ENCODE measurements around the gene WDR47. TPM values are rescaled to one million over a fixed set of nuclear protein-coding genes. Genes with fewer than 3 reads are reported as not detected.

The WDR47 gene
- total and polyA plus RNA-seq, 4 donors, result 1.2 to 4.1 (median 2.5) TPM

DNA sequence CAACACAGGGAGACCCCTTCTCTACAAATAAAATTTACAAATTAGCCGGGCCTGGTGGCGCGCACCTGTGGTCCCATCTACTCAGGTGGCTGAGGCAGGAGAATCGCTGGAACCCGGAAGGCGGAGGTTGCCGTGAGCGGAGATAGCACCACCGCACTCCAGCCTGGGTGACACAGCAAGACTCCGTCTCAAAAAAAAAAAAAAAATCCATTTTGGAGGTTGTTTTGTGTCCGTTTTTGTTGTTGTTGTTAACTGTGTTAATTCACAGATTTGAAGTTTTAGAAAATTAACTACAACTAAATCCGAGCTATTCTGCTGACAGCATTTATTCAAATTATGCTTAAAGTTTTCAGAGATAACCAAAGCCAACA lies 79.2 kb downstream of the WDR47 start:
- peak overlapping the region; percentile 78 to 85 (median 81) for H3K4me3 ChIP-seq (ENCODE audit: low read depth in 1 of 3, low read length in 3 of 3)
- peak; percentile 63 for DNase-seq (ENCODE audit: low spot score)
- 8% methylated on average over 12 of the region's 12 CpGs for WGBS
- peak overlapping the region; percentile 75 to 95 for H3K9ac ChIP-seq (ENCODE audit: low read depth in 1 of 2, low read length in 2 of 2)
- H3K27ac ChIP-seq (ENCODE audit: low read depth in 1 of 2, low read length in 2 of 2), result peak overlapping the region; percentile 92 to 100
- H3K36me3 ChIP-seq (ENCODE audit: control insufficient read depth in 4 of 4, insufficient read depth in 3 of 4, low read depth in 1 of 4, low read length in 3 of 4), result peaks cover 0 to 2% (median 0%) of the 10 kb centered on the region in 4 donors
- no peak for TF ChIP-seq TAF1 (conservative IDR thresholded peaks at IDR 0.05)
- no peak for TF ChIP-seq FOXA2 (IDR thresholded peaks at IDR 0.05)
- no peak for TF ChIP-seq NR2F2 (IDR thresholded peaks at IDR 0.05)
- TF ChIP-seq, protein P1, sequence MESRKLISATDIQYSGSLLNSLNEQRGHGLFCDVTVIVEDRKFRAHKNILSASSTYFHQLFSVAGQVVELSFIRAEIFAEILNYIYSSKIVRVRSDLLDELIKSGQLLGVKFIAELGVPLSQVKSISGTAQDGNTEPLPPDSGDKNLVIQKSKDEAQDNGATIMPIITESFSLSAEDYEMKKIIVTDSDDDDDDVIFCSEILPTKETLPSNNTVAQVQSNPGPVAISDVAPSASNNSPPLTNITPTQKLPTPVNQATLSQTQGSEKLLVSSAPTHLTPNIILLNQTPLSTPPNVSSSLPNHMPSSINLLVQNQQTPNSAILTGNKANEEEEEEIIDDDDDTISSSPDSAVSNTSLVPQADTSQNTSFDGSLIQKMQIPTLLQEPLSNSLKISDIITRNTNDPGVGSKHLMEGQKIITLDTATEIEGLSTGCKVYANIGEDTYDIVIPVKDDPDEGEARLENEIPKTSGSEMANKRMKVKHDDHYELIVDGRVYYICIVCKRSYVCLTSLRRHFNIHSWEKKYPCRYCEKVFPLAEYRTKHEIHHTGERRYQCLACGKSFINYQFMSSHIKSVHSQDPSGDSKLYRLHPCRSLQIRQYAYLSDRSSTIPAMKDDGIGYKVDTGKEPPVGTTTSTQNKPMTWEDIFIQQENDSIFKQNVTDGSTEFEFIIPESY (IDR thresholded peaks at IDR 0.05), result no peak
- TF ChIP-seq HNF4G (IDR thresholded peaks at IDR 0.05), result no peak
- TF ChIP-seq JUND (IDR thresholded peaks at IDR 0.05), result no peak
- TF ChIP-seq, protein P2, sequence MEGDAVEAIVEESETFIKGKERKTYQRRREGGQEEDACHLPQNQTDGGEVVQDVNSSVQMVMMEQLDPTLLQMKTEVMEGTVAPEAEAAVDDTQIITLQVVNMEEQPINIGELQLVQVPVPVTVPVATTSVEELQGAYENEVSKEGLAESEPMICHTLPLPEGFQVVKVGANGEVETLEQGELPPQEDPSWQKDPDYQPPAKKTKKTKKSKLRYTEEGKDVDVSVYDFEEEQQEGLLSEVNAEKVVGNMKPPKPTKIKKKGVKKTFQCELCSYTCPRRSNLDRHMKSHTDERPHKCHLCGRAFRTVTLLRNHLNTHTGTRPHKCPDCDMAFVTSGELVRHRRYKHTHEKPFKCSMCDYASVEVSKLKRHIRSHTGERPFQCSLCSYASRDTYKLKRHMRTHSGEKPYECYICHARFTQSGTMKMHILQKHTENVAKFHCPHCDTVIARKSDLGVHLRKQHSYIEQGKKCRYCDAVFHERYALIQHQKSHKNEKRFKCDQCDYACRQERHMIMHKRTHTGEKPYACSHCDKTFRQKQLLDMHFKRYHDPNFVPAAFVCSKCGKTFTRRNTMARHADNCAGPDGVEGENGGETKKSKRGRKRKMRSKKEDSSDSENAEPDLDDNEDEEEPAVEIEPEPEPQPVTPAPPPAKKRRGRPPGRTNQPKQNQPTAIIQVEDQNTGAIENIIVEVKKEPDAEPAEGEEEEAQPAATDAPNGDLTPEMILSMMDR (IDR thresholded peaks at IDR 0.05; ENCODE audit: low read depth, low read length, missing input control), result no peak
- no peak for TF ChIP-seq RXRA (IDR thresholded peaks at IDR 0.05)
- TF ChIP-seq EGR1 (IDR thresholded peaks at IDR 0.05; ENCODE audit: low read depth in 2 of 2), result no peak
- TF ChIP-seq RAD21 (IDR thresholded peaks at IDR 0.05), result no peak
- TF ChIP-seq, protein P3, sequence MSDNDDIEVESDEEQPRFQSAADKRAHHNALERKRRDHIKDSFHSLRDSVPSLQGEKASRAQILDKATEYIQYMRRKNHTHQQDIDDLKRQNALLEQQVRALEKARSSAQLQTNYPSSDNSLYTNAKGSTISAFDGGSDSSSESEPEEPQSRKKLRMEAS (IDR thresholded peaks at IDR 0.05), result no peak
- no peak for TF ChIP-seq YY1 (IDR thresholded peaks at IDR 0.05)
- no peak for TF ChIP-seq SP1 (IDR thresholded peaks at IDR 0.05)
- TF ChIP-seq GABPA (IDR thresholded peaks at IDR 0.05 in 1 of 2, conservative IDR thresholded peaks at IDR 0.05 in 1 of 2), result no peak
- no peak for TF ChIP-seq HNF4A (conservative IDR thresholded peaks at IDR 0.05)
- TF ChIP-seq, protein P4, sequence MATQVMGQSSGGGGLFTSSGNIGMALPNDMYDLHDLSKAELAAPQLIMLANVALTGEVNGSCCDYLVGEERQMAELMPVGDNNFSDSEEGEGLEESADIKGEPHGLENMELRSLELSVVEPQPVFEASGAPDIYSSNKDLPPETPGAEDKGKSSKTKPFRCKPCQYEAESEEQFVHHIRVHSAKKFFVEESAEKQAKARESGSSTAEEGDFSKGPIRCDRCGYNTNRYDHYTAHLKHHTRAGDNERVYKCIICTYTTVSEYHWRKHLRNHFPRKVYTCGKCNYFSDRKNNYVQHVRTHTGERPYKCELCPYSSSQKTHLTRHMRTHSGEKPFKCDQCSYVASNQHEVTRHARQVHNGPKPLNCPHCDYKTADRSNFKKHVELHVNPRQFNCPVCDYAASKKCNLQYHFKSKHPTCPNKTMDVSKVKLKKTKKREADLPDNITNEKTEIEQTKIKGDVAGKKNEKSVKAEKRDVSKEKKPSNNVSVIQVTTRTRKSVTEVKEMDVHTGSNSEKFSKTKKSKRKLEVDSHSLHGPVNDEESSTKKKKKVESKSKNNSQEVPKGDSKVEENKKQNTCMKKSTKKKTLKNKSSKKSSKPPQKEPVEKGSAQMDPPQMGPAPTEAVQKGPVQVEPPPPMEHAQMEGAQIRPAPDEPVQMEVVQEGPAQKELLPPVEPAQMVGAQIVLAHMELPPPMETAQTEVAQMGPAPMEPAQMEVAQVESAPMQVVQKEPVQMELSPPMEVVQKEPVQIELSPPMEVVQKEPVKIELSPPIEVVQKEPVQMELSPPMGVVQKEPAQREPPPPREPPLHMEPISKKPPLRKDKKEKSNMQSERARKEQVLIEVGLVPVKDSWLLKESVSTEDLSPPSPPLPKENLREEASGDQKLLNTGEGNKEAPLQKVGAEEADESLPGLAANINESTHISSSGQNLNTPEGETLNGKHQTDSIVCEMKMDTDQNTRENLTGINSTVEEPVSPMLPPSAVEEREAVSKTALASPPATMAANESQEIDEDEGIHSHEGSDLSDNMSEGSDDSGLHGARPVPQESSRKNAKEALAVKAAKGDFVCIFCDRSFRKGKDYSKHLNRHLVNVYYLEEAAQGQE (IDR thresholded peaks at IDR 0.05), result no peak
- TF ChIP-seq, protein P5, sequence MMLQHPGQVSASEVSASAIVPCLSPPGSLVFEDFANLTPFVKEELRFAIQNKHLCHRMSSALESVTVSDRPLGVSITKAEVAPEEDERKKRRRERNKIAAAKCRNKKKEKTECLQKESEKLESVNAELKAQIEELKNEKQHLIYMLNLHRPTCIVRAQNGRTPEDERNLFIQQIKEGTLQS (IDR thresholded peaks at IDR 0.05), result no peak
- TF ChIP-seq FOXA1 (IDR thresholded peaks at IDR 0.05), result no peak
- peaks cover 6 to 10% (median 9%) of the 10 kb centered on the region in 4 donors for H3K4me1 ChIP-seq (ENCODE audit: control insufficient read depth in 4 of 4, insufficient read depth in 4 of 4, low read length in 3 of 4)
- no peaks in the 10 kb centered on the region for H3K27me3 ChIP-seq (ENCODE audit: control insufficient read depth in 4 of 4, insufficient read depth in 4 of 4, low read length in 3 of 4)
- no peaks in the 10 kb centered on the region for H3K9me3 ChIP-seq (ENCODE audit: control insufficient read depth in 4 of 4, low read length in 3 of 4)
